Neutrophil (primary cell): Measurements from ENCODE around the gene PLEKHA6.

Experiments used
- H3K27ac ChIP-seq: fragments of 200-600 bp; sonication (generic); 2 replicates; pipeline ENCODE4 v1.5.1; 2016; ENCODE audit warnings: mild to moderate bottlenecking, moderate library complexity
- H3K27me3 ChIP-seq: fragments of 200-600 bp; sonication (generic); 2 replicates; pipeline ENCODE4 v1.6.0; 2016; ENCODE audit warnings: mild to moderate bottlenecking
- H3K36me3 ChIP-seq: fragments of 200-600 bp; sonication (generic); 2 replicates; pipeline ENCODE4 v1.5.1; 2017
- H3K4me1 ChIP-seq, 2 experiments: fragments of 200-600 bp in 1 of 2; sonication (generic) in 1 of 2; 1 replicate in 1 of 2; 2 replicates in 1 of 2; pipeline versions ENCODE4 v1.5.1 to v1.6.1; 2013 to 2016; ENCODE audit warnings: low read depth in 1 of 2, low read length in 1 of 2, mild to moderate bottlenecking in 1 of 2, moderate library complexity in 1 of 2; ENCODE audit not compliant: control insufficient read depth in 1 of 2, insufficient read depth in 1 of 2
- H3K4me3 ChIP-seq, 2 experiments: fragments of 200-600 bp in 1 of 2; sonication (generic) in 1 of 2; 1 replicate in 1 of 2; 2 replicates in 1 of 2; pipeline ENCODE4 v1.5.1; 2013 to 2016; ENCODE audit warnings: low read depth in 1 of 2, low read length in 1 of 2, mild to moderate bottlenecking in 1 of 2, moderate library complexity in 1 of 2
- H3K9me3 ChIP-seq: fragments of 200-600 bp; sonication (generic); 2 replicates; pipeline ENCODE4 v1.5.1; 2016
- CTCF ChIP-seq: fragments of 200-600 bp; sonication (generic); IDR thresholded peaks from 2 replicates; pipeline ENCODE4 v1.5.1; 2016; ENCODE audit warnings: antibody characterized with exemption

Gene PLEKHA6

GRCh38 chr1:204304067-204304466, 55.7 kb downstream of the PLEKHA6 start:
- Histone ChIP-seq H3K27me3 (peaks cover 4% of the 10 kb centered on the region), H3K27ac (no peak overlapping the region), H3K9me3 (no peaks in the 10 kb centered on the region), H3K4me1 (no peaks in the 10 kb centered on the region), H3K36me3 (no peaks in the 10 kb centered on the region), H3K4me3 (no peak overlapping the region)
- TF ChIP-seq CTCF = no peak

DNA sequence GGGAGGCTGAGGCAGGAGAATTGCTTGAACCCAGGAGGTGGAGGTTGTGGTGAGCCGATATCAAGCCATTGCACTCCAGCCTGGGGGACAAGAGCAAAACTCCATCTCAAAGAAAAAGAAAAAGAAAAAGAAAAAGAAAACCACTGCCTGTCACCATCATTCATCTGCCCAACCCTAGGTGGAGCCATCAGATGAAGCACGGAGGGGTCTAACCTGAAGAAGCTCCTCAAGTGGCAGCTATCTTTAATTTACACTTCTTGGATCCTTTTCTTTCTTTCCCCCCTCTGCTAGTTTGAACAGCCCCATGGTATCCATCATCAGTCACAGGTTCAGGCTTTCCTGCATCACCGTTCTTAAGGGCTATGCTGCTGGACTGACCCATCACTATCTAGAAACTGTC, 57.0 kb downstream of the PLEKHA6 start:
- Histone ChIP-seq H3K4me1 (no peaks in the 10 kb centered on the region), H3K27ac (no peak overlapping the region), H3K4me3 (no peak overlapping the region), H3K9me3 (no peaks in the 10 kb centered on the region), H3K36me3 (no peaks in the 10 kb centered on the region), H3K27me3 (peaks cover 3% of the 10 kb centered on the region)
- no peak for TF ChIP-seq CTCF

GRCh38 chr1:204301171-204301957, 58.4 kb downstream of the PLEKHA6 start:
- H3K4me3 ChIP-seq = no peak overlapping the region
- H3K27ac ChIP-seq = no peak overlapping the region
- H3K9me3 ChIP-seq = no peaks in the 10 kb centered on the region
- H3K36me3 ChIP-seq = no peaks in the 10 kb centered on the region
- no peaks in the 10 kb centered on the region for H3K4me1 ChIP-seq
- TF ChIP-seq CTCF = no peak
- H3K27me3 ChIP-seq = peaks cover 3% of the 10 kb centered on the region

GRCh38 chr1:204299814-204300365, 59.8 kb downstream of the PLEKHA6 start:
- no peaks in the 10 kb centered on the region for H3K4me1 ChIP-seq
- H3K9me3 ChIP-seq = no peaks in the 10 kb centered on the region
- peaks cover 8% of the 10 kb centered on the region for H3K27me3 ChIP-seq
- no peak overlapping the region for H3K4me3 ChIP-seq
- H3K36me3 ChIP-seq = no peaks in the 10 kb centered on the region
- no peak for TF ChIP-seq CTCF
- no peak overlapping the region for H3K27ac ChIP-seq

DNA sequence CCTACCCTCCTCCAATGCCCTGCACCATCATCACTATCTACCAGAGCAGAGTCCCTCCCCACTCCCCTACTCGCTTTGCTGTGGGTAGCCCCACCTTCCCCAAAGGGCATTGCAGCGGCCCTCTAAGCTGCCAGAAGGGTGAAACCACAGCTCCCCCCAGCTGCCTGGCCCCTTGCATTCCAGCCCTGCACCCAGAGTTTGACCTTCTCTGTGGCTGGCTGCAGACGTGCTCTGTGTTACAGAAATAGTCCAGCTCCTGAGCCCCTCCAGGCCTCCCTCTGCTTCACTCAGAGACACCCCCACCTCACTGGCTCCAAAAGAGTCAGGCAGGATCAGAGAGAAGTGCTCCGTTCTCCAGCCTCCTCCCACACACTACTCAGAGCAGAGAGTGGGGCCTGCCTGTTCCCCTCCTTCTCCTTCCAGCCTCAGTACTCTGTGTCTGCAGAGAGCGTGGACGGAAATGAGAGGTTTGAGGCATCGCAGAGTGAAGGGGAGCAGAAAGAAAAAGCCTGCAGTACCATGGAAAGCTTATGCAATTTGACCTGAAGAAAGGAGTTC, 63.2 kb downstream of the PLEKHA6 start:
- no peak for TF ChIP-seq CTCF
- H3K27ac ChIP-seq = no peak overlapping the region
- peaks cover 8% of the 10 kb centered on the region for H3K27me3 ChIP-seq
- no peaks in the 10 kb centered on the region for H3K9me3 ChIP-seq
- no peaks in the 10 kb centered on the region for H3K36me3 ChIP-seq
- no peak overlapping the region for H3K4me3 ChIP-seq
- no peaks in the 10 kb centered on the region for H3K4me1 ChIP-seq
